Transverse colon (tissue), 4 donors: ENCODE data around the gene PHKG2. TPM values are rescaled to one million over a fixed set of nuclear protein-coding genes. Genes with fewer than 3 reads are reported as not detected.

Experiments used
- DNase-seq: peaks from one replicate; pipeline ENCODE4 v3.0.0-alpha.2; 2019
- H3K27ac ChIP-seq, 4 donors: fragments of 200-600 bp; sonication (generic); 2 replicates each; pipeline ENCODE4 v1.5.1; 2016 to 2018; ENCODE audit warnings: inconsistent platforms in 4 of 4
- H3K27me3 ChIP-seq: fragments of 200-600 bp; sonication (generic); 2 replicates; pipeline ENCODE4 v1.5.1; 2017; ENCODE audit warnings: inconsistent platforms
- H3K36me3 ChIP-seq, 4 donors: fragments of 200-600 bp; sonication (generic); 2 replicates each; pipeline ENCODE4 v1.5.1; 2017 to 2019; ENCODE audit warnings: inconsistent platforms in 4 of 4
- H3K4me1 ChIP-seq, 4 donors: fragments of 200-600 bp; sonication (generic); 2 replicates each; pipeline ENCODE4 v1.5.1; 2017 to 2020; ENCODE audit warnings: inconsistent platforms in 4 of 4
- H3K4me3 ChIP-seq, 4 donors: fragments of 200-600 bp; sonication (generic); 1 replicate in 1 of 4; 2 replicates in 3 of 4; pipeline versions ENCODE4 v1.5.1 to v1.6.1; 2017 to 2019; ENCODE audit warnings: inconsistent platforms in 4 of 4
- H3K9me3 ChIP-seq, 2 donors: fragments of 200-600 bp; sonication (generic); 2 replicates each; pipeline ENCODE4 v1.5.1; 2017 to 2019; ENCODE audit warnings: inconsistent platforms in 2 of 2
- EP300 ChIP-seq: sonication (generic); formaldehyde crosslinking; IDR thresholded peaks from one replicate; pipeline ENCODE4 v1.6.1; 2017; ENCODE audit warnings: antibody characterized with exemption, low read depth
- POLR2A ChIP-seq: fragments of 450-650 bp; IDR thresholded peaks from one replicate; pipeline ENCODE4 v1.6.1; 2016; ENCODE audit warnings: antibody characterized with exemption, mild to moderate bottlenecking, moderate library complexity
- POLR2AphosphoS5 ChIP-seq, 3 donors: sonication (generic); formaldehyde crosslinking; IDR thresholded peaks; one replicate each; pipeline ENCODE4 v1.6.1; 2016; ENCODE audit warnings: antibody characterized with exemption in 3 of 3
- WGBS, 2 donors: methylation state at CpG; one replicate each; pipeline ENCODE4 v1.1.5; 2018; ENCODE audit warnings: low coverage in 1 of 2; 5-methylcytosine and 5-hydroxymethylcytosine counted together
- in situ Hi-C, 4 donors: fragments of 200-750 bp; cut with MboI; loops; one replicate each; pipeline versions ENCODE4 v1.15.0 to v1.15.1; 2017; ENCODE audit warnings: low sequenced_read_pairs in 3 of 4, low pct_ligation_motif_present in 1 of 4, low pct_unique_long_range_greater_than_20kb in 1 of 4
- intact Hi-C: fragments of 100-400 bp; cut with DNase I; formaldehyde crosslinking; loops from one replicate; pipeline ENCODE4 v1.15.1; 2023; ENCODE audit warnings: low total_unique reads
- total RNA-seq, 4 donors: library from RNA; depleted of rRNA; stranded (reverse); fragments of >200 nt; gene quantifications; one replicate each; pipeline ENCODE4 v1.1.0, GENCODE V29; 2016
- TF ChIP-seq, protein P1 (sequence below), 5 experiments: fragments of 200-600 bp in 3 of 5; fragments of 450-650 bp in 2 of 5; sonication (generic) in 3 of 5; IDR thresholded peaks; 1 replicate in 2 of 5; 2 replicates in 3 of 5; pipeline ENCODE4 v1.5.1; 2016 to 2017; ENCODE audit warnings: antibody characterized with exemption in 5 of 5, inconsistent platforms in 3 of 5, mild to moderate bottlenecking in 2 of 5, moderate library complexity in 1 of 5

PHKG2 gene
- 100 to 1,000 TPM in 1 of 4 donors, 10 to 100 TPM in 3; 41.1 to 152 (median 66.4) TPM for total RNA-seq

GRCh38 chr16:30747799-30748633 is at the start of gene PHKG2:
PHKG2 (plus strand) TSS chr16:30748425; CDS start chr16:30748821, 396 bp downstream.
- TF ChIP-seq, protein P1, sequence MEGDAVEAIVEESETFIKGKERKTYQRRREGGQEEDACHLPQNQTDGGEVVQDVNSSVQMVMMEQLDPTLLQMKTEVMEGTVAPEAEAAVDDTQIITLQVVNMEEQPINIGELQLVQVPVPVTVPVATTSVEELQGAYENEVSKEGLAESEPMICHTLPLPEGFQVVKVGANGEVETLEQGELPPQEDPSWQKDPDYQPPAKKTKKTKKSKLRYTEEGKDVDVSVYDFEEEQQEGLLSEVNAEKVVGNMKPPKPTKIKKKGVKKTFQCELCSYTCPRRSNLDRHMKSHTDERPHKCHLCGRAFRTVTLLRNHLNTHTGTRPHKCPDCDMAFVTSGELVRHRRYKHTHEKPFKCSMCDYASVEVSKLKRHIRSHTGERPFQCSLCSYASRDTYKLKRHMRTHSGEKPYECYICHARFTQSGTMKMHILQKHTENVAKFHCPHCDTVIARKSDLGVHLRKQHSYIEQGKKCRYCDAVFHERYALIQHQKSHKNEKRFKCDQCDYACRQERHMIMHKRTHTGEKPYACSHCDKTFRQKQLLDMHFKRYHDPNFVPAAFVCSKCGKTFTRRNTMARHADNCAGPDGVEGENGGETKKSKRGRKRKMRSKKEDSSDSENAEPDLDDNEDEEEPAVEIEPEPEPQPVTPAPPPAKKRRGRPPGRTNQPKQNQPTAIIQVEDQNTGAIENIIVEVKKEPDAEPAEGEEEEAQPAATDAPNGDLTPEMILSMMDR (IDR thresholded peaks at IDR 0.05) = peak in 2 of 5 experiments; percentile 15 to 33
- peak; percentile 87 for TF ChIP-seq POLR2A
- TF ChIP-seq EP300 = no peak
- TF ChIP-seq POLR2AphosphoS5 (IDR thresholded peaks at IDR 0.05) = peak; percentile 81 to 89 (median 89)
- intact Hi-C loops (no loop called here), in situ Hi-C loops (no loop called here)
- Histone ChIP-seq H3K9me3 (no peaks in the 10 kb centered on the region), H3K4me3 (peak within 1 kb of the TSS; percentile 72 to 100 (median 96)), H3K27me3 (no peaks in the 10 kb centered on the region), H3K4me1 (peaks cover 0 to 47% (median 27%) of the 10 kb centered on the region in 4 donors), H3K36me3 (peaks cover 0 to 9% (median 2%) of the 10 kb centered on the region in 4 donors), H3K27ac (peak within 1 kb of the TSS; percentile 85 to 95 (median 91))
- WGBS, 2 donors = 5 to 7% methylated on average over 3 to 17 of the region's 60 CpGs
- peak; percentile 99 for DNase-seq

GRCh38 chr16:30698816-30699614 is 49.2 kb upstream of the PHKG2 start, which contains the start of gene SRCAP:
SRCAP (plus strand) TSS chr16:30699171; CDS start chr16:30700825, 1,654 bp downstream.
- peak within 1 kb of the TSS; percentile 79 to 96 (median 86) for H3K4me3 ChIP-seq
- TF ChIP-seq, protein P1 (IDR thresholded peaks at IDR 0.05) = no peak
- TF ChIP-seq EP300 (no peak), POLR2A (no peak), POLR2AphosphoS5 (IDR thresholded peaks at IDR 0.05) (no peak)
- 1 to 4% methylated on average over 10 to 27 of the region's 57 CpGs for WGBS, 2 donors
- peak; percentile 91 for DNase-seq
- peaks cover 0 to 33% (median 12%) of the 10 kb centered on the region in 4 donors for H3K36me3 ChIP-seq
- peak within 1 kb of the TSS; percentile 98 to 100 (median 99) for H3K27ac ChIP-seq
- H3K4me1 ChIP-seq = peaks cover 9 to 21% (median 13%) of the 10 kb centered on the region in 4 donors
- H3K9me3 ChIP-seq = no peaks in the 10 kb centered on the region
- no peaks in the 10 kb centered on the region for H3K27me3 ChIP-seq
- intact Hi-C loops (no loop called here), in situ Hi-C loops (loop anchor here in 1 of 4 donors (10.0 kb wide), 1 partner anchor 54 kb away; no protein-coding TSS in a partner anchor)

DNA sequence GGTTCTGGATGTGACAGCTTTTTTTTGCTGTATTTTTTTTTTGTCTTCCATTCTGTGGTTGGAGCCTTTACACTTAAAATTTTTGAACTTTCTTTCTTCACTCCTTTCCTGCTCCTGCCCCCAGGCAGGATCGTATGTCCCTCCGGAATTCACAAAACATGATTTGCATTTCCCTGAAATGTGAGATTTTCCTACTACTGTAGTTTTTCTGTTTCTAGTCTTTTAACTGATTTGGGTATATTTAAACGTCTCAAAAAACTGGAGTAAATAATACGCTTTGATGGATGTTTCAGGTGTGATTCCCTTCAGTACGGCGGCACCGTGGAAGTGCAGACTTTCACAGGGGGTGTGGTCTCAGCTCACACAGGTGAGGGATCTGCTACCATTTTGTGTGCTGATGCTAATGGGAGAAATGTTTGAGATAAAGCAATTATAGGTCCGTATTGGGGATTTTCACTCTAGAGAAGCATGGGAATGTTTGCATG is 48.6 kb upstream of the PHKG2 start:
- intact Hi-C loops = loop anchor here (10.0 kb wide), 1 partner anchor 65 kb away; the partner anchor contains the start of genes CFAP119 and RNF40
- WGBS, 2 donors = 22 to 39% methylated on average over 7 to 8 of the region's 8 CpGs
- in situ Hi-C loops = loop anchor here in 1 of 4 donors (10.0 kb wide), 1 partner anchor 55 kb away; no protein-coding TSS in a partner anchor

More for the DNA sequence above, 48.6 kb upstream of the PHKG2 start:
- DNase-seq = no peak
- Histone ChIP-seq H3K27me3 (no peaks in the 10 kb centered on the region), H3K27ac (peak overlapping the region; percentile 98 to 100 (median 99)), H3K4me3 (peak overlapping the region; percentile 79 to 96 (median 86)), H3K36me3 (peaks cover 0 to 40% (median 15%) of the 10 kb centered on the region in 4 donors), H3K4me1 (peaks cover 9 to 21% (median 13%) of the 10 kb centered on the region in 4 donors), H3K9me3 (no peaks in the 10 kb centered on the region)
- TF ChIP-seq POLR2A (no peak), EP300 (no peak), POLR2AphosphoS5 (IDR thresholded peaks at IDR 0.05) (no peak)
- TF ChIP-seq, protein P1 (IDR thresholded peaks at IDR 0.05) = no peak
